Measurements from ENCODE around the gene SDK1.

SDK1 gene

DNA sequence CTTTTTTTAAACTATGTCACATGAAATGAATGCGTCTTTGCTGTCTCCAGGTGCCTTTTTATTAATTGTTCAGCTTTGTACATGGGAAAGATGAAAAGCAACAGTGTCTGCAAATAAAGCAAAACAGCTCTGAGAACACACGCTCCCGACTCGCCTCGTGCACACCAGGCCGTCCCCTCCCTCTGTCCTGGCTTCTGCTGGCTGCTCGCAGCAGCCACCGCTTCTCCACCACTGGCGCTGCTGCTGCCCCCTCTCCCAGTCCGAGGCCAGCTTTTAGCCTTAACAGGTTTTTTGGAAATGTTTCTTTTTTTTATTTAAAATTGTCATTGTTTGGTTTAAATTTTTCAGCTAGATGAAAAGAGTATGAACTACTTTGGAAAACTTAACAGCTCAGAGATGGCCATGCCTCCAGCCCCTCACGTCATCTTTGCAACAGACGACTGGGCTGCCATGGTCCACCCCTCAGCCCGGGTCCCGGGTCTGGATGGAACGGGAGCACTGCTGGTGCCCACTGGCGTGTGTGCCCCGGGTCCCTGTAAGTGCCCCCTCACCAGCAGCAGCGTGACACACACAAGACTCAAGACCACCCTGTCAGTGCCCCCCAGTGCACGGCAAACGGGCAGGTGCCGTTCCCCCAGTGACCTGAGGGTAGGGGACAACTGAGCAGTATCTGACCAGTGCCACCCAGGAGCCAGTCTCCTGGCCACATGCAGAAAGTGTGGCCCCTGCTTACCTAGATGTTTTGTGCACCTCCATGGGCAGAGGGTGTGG, 965.4 kb downstream of the SDK1 start:
- H3K27me3 ChIP-seq: no peaks in the 10 kb centered on the region
- no peaks in the 10 kb centered on the region for H3K36me3 ChIP-seq
- no peak overlapping the region for H3K4me3 ChIP-seq (ENCODE audit: low read depth, low read length)
- no peak for DNase-seq
- no peaks in the 10 kb centered on the region; the same call in 1 of the 2 replicates for H3K9me3 ChIP-seq
- TF ChIP-seq, protein P1, sequence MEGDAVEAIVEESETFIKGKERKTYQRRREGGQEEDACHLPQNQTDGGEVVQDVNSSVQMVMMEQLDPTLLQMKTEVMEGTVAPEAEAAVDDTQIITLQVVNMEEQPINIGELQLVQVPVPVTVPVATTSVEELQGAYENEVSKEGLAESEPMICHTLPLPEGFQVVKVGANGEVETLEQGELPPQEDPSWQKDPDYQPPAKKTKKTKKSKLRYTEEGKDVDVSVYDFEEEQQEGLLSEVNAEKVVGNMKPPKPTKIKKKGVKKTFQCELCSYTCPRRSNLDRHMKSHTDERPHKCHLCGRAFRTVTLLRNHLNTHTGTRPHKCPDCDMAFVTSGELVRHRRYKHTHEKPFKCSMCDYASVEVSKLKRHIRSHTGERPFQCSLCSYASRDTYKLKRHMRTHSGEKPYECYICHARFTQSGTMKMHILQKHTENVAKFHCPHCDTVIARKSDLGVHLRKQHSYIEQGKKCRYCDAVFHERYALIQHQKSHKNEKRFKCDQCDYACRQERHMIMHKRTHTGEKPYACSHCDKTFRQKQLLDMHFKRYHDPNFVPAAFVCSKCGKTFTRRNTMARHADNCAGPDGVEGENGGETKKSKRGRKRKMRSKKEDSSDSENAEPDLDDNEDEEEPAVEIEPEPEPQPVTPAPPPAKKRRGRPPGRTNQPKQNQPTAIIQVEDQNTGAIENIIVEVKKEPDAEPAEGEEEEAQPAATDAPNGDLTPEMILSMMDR (IDR thresholded peaks at IDR 0.05; ENCODE audit: low read depth, low read length): no peak
- H3K4me1 ChIP-seq: no peaks in the 10 kb centered on the region

DNA sequence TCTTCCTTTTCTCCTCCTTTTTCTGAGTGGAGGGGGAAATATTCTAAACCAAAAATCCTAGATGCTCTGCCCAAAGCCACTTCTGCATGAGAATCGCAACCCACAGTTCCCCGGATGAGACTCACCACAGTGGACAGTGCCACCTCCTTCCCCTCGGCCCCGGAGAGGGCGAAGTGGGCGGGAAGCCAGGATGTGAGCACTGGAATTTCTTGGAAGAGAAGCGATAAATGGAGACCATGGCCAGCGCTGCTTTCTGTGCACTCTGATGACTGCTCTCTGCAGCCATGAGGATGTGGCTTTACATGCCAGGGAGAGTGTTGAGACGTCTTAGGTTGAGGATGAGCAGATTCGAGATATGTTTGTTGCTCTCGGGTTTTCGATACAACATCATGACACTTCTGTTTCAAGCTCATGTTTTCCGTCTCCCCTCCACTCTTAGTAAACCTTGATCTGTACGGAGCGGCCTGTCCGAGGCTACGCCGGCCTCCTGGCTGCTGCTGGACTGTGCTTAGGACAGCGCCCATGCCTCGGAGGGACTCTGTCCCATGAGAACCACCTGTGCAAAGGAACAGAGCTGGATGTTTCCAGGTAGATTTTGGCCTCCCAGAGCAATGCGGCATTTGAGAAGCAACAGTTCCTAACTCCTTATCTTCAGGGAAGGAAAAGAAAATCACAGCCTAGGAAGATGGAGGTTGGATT, 966.4 kb downstream of the SDK1 start:
- no peaks in the 10 kb centered on the region for H3K4me1 ChIP-seq
- H3K27me3 ChIP-seq: no peaks in the 10 kb centered on the region
- TF ChIP-seq, protein P1 (IDR thresholded peaks at IDR 0.05; ENCODE audit: low read depth, low read length): no peak
- no peak for DNase-seq
- H3K4me3 ChIP-seq (ENCODE audit: low read depth, low read length): no peak overlapping the region
- H3K9me3 ChIP-seq: no peaks in the 10 kb centered on the region; the same call in 1 of the 2 replicates
- no peaks in the 10 kb centered on the region for H3K36me3 ChIP-seq

DNA sequence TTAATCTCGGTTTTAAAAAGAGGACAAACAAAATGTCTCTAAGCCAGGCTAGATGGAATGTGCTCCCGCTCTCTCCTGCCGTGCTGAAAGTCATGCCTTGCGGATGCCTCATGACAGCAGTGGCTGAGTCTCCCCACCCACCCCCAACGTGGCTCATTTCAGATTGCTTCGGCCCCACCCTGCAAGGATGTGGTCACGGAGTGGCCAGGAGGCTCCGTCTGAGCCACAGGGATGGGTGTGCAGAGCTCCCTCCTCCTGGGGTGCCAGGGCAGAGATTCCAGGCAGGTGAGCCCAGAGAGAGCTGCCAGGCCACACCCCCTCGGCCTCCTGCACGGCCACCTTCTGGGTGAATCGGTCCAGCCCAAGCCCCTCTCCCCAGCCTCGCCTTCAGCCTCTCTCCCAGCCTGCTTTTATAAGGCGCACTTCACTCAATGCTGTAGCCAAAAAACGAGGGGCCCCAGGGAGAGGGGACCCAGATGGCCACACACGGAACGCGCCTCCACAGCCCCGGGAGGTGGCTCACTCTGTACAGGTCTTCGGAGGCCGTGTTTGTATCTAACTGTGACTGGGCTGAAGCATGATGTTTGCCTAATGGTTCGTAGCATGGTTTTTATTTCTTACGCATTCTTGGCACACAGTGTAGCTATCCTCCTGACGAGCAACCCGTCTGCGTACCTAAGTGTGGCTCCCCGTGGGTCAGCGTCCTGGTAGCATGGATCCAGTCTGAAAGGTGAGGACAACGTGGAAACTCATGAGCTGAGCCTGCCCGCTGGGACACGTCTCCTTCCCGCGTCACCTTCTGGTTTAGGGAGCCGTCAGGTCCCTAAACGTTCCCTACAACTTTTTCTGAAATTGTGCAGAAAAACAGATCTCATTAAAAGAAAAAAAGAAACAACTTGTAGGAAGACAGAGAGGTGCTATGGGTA, 967.3 kb downstream of the SDK1 start:
- H3K27me3 ChIP-seq: no peaks in the 10 kb centered on the region
- TF ChIP-seq, protein P1 (IDR thresholded peaks at IDR 0.05; ENCODE audit: low read depth, low read length): no peak
- H3K4me1 ChIP-seq: no peaks in the 10 kb centered on the region
- H3K9me3 ChIP-seq: no peaks in the 10 kb centered on the region; the same call in 1 of the 2 replicates
- no peak for DNase-seq
- no peaks in the 10 kb centered on the region for H3K36me3 ChIP-seq
- no peak overlapping the region for H3K4me3 ChIP-seq (ENCODE audit: low read depth, low read length)

DNA sequence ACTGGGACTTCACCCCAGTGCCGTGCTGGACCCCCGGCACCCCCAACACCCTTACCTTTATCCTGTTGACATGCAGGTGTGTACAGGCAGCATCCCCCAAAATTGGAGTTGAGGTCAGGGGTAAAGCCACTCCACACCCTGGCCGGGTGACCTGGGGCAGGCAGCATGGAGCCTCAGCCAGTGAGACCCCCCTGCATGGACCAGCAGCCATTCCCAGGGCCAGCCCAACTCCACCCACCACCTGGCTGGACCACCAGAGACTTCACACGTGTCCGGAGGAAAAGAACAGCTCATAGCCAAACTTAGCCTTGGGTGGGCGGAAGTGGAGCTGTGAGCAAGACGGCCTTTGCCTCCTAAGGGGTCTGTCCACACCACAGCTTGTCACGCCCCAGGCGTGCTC, 968.0 kb downstream of the SDK1 start:
- TF ChIP-seq, protein P1 (IDR thresholded peaks at IDR 0.05; ENCODE audit: low read depth, low read length): no peak

DNA sequence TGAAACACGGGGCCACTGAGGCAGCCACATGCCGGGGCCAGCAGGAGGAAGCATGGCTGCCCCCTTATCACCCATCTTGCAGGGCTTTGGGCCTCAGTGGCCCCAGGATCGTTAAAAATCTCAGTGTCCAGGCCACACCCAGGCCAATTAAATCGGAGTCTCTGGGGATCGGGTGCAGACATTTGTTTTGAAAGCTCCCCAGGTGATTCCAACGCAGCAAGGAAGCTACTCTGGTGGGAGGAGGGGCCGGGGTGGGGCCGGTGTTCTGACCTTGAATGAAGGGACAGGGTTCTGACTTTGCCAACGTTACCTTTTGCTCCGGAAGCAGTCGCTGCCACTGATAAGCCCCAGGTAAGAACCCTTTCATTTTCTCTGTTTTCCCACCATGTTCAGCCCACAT, 968.7 kb downstream of the SDK1 start:
- Histone ChIP-seq H3K36me3 (no peaks in the 10 kb centered on the region), H3K9me3 (no peaks in the 10 kb centered on the region; the same call in 1 of the 2 replicates), H3K27me3 (no peaks in the 10 kb centered on the region), H3K4me3 (ENCODE audit: low read depth, low read length) (no peak overlapping the region), H3K4me1 (no peaks in the 10 kb centered on the region)
- DNase-seq: no peak
- TF ChIP-seq, protein P1 (IDR thresholded peaks at IDR 0.05; ENCODE audit: low read depth, low read length): no peak

More for the DNA sequence above, 968.0 kb downstream of the SDK1 start:
- Histone ChIP-seq H3K36me3 (no peaks in the 10 kb centered on the region), H3K9me3 (no peaks in the 10 kb centered on the region; the same call in 1 of the 2 replicates), H3K27me3 (no peaks in the 10 kb centered on the region), H3K4me1 (no peaks in the 10 kb centered on the region), H3K4me3 (ENCODE audit: low read depth, low read length) (no peak overlapping the region)
- DNase-seq: no peak
